CD14-positive monocyte (primary cell): ENCODE measurements around the gene CCL4L2. TPM values are rescaled to one million over a fixed set of nuclear protein-coding genes. Genes with fewer than 3 reads are reported as not detected.
A peak's percentile ranks its signal among the peaks of the same experiment; 100 is the strongest.
"Not testable (repeated sequence)": the region's sequence is repeated elsewhere in the genome, so short reads cannot be mapped to it uniquely, and the experiment has no call there.

Experiments
- DNase-seq, 3 donors: peaks; one replicate each; pipeline ENCODE4 v3.0.0-alpha.2; 2011 to 2022
- H2AFZ ChIP-seq: 2 replicates; pipeline ENCODE4 v1.6.0; 2012; ENCODE audit warnings: mild to moderate bottlenecking, low read depth, low read length, inconsistent platforms; ENCODE audit not compliant: insufficient read depth, poor library complexity, severe bottlenecking
- H3K27ac ChIP-seq, 2 donors: 1 replicate in 1 of 2; 2 replicates in 1 of 2; pipeline ENCODE4 v1.5.1; 2012 to 2013; ENCODE audit warnings: low read length in 2 of 2, control low read depth in 1 of 2, inconsistent platforms in 1 of 2, low read depth in 1 of 2, mild to moderate bottlenecking in 1 of 2
- H3K27me3 ChIP-seq, 2 donors: one replicate each; pipeline versions ENCODE4 v1.6.0 to v1.6.1; 2011 to 2013; ENCODE audit warnings: low read length in 2 of 2; ENCODE audit not compliant: control insufficient read depth in 2 of 2, insufficient read depth in 2 of 2
- H3K36me3 ChIP-seq, 2 donors: replicated peaks in 1 of 2; 1 replicate in 1 of 2; 2 replicates in 1 of 2; pipeline versions ENCODE4 v1.5.1 to v1.6.1; 2012 to 2013; ENCODE audit warnings: low read length in 2 of 2, control low read depth in 1 of 2, inconsistent platforms in 1 of 2, mild to moderate bottlenecking in 1 of 2; ENCODE audit not compliant: insufficient read depth in 2 of 2, control insufficient read depth in 1 of 2
- H3K4me1 ChIP-seq, 2 donors: 1 replicate in 1 of 2; 2 replicates in 1 of 2; pipeline versions ENCODE4 v1.5.1 to v1.6.1; 2012 to 2013; ENCODE audit warnings: low read length in 2 of 2, control low read depth in 1 of 2, inconsistent platforms in 1 of 2, mild to moderate bottlenecking in 1 of 2, moderate library complexity in 1 of 2; ENCODE audit not compliant: insufficient read depth in 2 of 2, control insufficient read depth in 1 of 2
- H3K4me2 ChIP-seq: replicated peaks from 2 replicates; pipeline ENCODE3; 2012; ENCODE audit warnings: low read length, moderate library complexity, mild to moderate bottlenecking; ENCODE audit not compliant: poor library complexity, severe bottlenecking; ENCODE audit errors: extremely low read depth
- H3K4me3 ChIP-seq, 3 experiments: fragments of 200-600 bp in 1 of 3; sonication (generic) in 1 of 3; replicated peaks in 1 of 3; 1 replicate in 2 of 3; 2 replicates in 1 of 3; pipeline ENCODE4 v1.5.1; 2011 to 2013; ENCODE audit warnings: low read length in 3 of 3, mild to moderate bottlenecking in 3 of 3, control low read depth in 2 of 3, low read depth in 2 of 3, inconsistent platforms in 1 of 3, moderate library complexity in 1 of 3
- H3K79me2 ChIP-seq: 2 replicates; pipeline ENCODE4 v1.6.0; 2012; ENCODE audit warnings: mild to moderate bottlenecking, control low read depth, inconsistent platforms, low read length, moderate library complexity; ENCODE audit not compliant: insufficient read depth
- H3K9ac ChIP-seq: 2 replicates; pipeline ENCODE4 v1.6.0; 2017; ENCODE audit warnings: low read length, mild to moderate bottlenecking; ENCODE audit not compliant: insufficient read depth, poor library complexity, severe bottlenecking
- H3K9me3 ChIP-seq, 2 donors: replicated peaks in 1 of 2; 1 replicate in 1 of 2; 2 replicates in 1 of 2; pipeline versions ENCODE4 v1.5.1 to v1.6.1; 2012 to 2013; ENCODE audit warnings: low read length in 2 of 2, control low read depth in 1 of 2; ENCODE audit not compliant: control insufficient read depth in 1 of 2, insufficient read depth in 1 of 2
- H4K20me1 ChIP-seq: 2 replicates; pipeline ENCODE4 v1.6.0; 2012; ENCODE audit warnings: mild to moderate bottlenecking, low read length, control low read depth, moderate library complexity; ENCODE audit not compliant: insufficient read depth
- H3K27ac Mint-ChIP-seq, 7 donors: one replicate each; pipeline ENCODE4 v1.8.0; 2020; ENCODE audit warnings: mild to moderate bottlenecking in 7 of 7, mixed read lengths in 7 of 7, moderate library complexity in 6 of 7, inconsistent platforms in 2 of 7
- H3K27me3 Mint-ChIP-seq, 3 donors: one replicate each; pipeline ENCODE4 v1.8.0; 2021 to 2022; ENCODE audit warnings: low read depth in 3 of 3, mild to moderate bottlenecking in 3 of 3, mixed read lengths in 3 of 3, moderate library complexity in 3 of 3, inconsistent platforms in 1 of 3
- H3K36me3 Mint-ChIP-seq, 2 donors: one replicate each; pipeline ENCODE4 v1.8.0; 2020; ENCODE audit warnings: mixed read lengths in 2 of 2, inconsistent platforms in 1 of 2, mild to moderate bottlenecking in 1 of 2
- H3K4me1 Mint-ChIP-seq: one replicate; pipeline ENCODE4 v1.8.0; 2020; ENCODE audit warnings: mild to moderate bottlenecking, mixed read lengths
- H3K4me3 Mint-ChIP-seq, 2 donors: one replicate each; pipeline ENCODE4 v1.8.0; 2020; ENCODE audit warnings: mild to moderate bottlenecking in 2 of 2, mixed read lengths in 2 of 2, moderate library complexity in 1 of 2
- H3K9me3 Mint-ChIP-seq, 7 donors: one replicate each; pipeline ENCODE4 v1.8.0; 2020 to 2022; ENCODE audit warnings: mixed read lengths in 7 of 7, mild to moderate bottlenecking in 6 of 7, moderate library complexity in 6 of 7, inconsistent platforms in 2 of 7
- CTCF ChIP-seq: fragments of 200-600 bp; IDR thresholded peaks from one replicate; pipeline ENCODE4 v1.8.0; 2022; ENCODE audit warnings: antibody characterized with exemption, mild to moderate bottlenecking
- WGBS: methylation state at CpG from one replicate; pipeline ENCODE4 v1.1.5; 2013; ENCODE audit warnings: missing lambda C conversion rate; ENCODE audit not compliant: insufficient coverage; 5-methylcytosine and 5-hydroxymethylcytosine counted together
- intact Hi-C, 2 donors: fragments of 100-400 bp; cut with micrococcal nuclease; formaldehyde crosslinking; loops; one replicate each; pipeline versions ENCODE4 v1.15.0 to v1.15.1; 2023
- polyA plus RNA-seq, 3 donors: library from polyadenylated mRNA; depleted of rRNA in 1 of 3; unstranded in 2 of 3; stranded (reverse) in 1 of 3; fragments of 300-500 nt in 2 of 3; fragments of >200 nt in 1 of 3; fragmentation: Illumina TruSeq in 2 of 3; gene quantifications; 1 replicate in 2 of 3; 2 replicates in 1 of 3; pipeline ENCODE4 v1.2.3, GENCODE V29; 2012 to 2021

The CCL4L2 gene
- polyA plus RNA-seq, 3 donors = 24.8 to 32.7 (median 25.3) TPM

GRCh38 chr17:36197387-36197703 is 13.5 kb upstream of the CCL4L2 start:
- Histone ChIP-seq H4K20me1 (no peaks in the 10 kb centered on the region), H3K4me3 (peak overlapping the region in 1 of 3 experiments; percentile 32), H2AFZ (no peak overlapping the region), H3K27me3 (no peaks in the 10 kb centered on the region), H3K4me2 (peak overlapping the region; percentile 63), H3K4me1 (peaks cover 89 to 95% of the 10 kb centered on the region in 2 donors), H3K9ac (peak overlapping the region; percentile 39), H3K9me3 (no peaks in the 10 kb centered on the region), H3K79me2 (no peaks in the 10 kb centered on the region), H3K27ac (peak overlapping the region; percentile 85 to 96), H3K36me3 (no peaks in the 10 kb centered on the region)
- peaks cover 3 to 8% of the 10 kb centered on the region in 2 donors for H3K36me3 Mint-ChIP-seq
- DNase-seq = peak; percentile 50 to 65 (median 63)
- peaks cover 1 to 9% (median 3%) of the 10 kb centered on the region in 3 donors for H3K27me3 Mint-ChIP-seq
- TF ChIP-seq CTCF = no peak
- H3K4me1 Mint-ChIP-seq = peaks cover 84% of the 10 kb centered on the region
- peak overlapping the region; percentile 75 to 78 for H3K4me3 Mint-ChIP-seq
- WGBS = 60% methylated on average over 1 of the region's 4 CpGs
- intact Hi-C loops = loop anchor here (2.0 to 10.0 kb wide), 4 partner anchors 13 to 1973 kb away; partner anchors contain the start of gene CCL4L2 (in 1 of the 2)
- H3K27ac Mint-ChIP-seq = peak overlapping the region; percentile 96 to 98 (median 97)
- peaks cover 0 to 2% (median 0%) of the 10 kb centered on the region in 7 donors for H3K9me3 Mint-ChIP-seq

- intact Hi-C loops = loop anchor here (10.0 kb wide), 2 partner anchors 114 to 1974 kb away; no protein-coding TSS in a partner anchor
- peak; percentile 87 to 98 (median 96) for DNase-seq
- Histone ChIP-seq H3K27me3 (no peaks in the 10 kb centered on the region), H3K4me1 (peaks cover 87 to 91% of the 10 kb centered on the region in 2 donors), H3K79me2 (no peaks in the 10 kb centered on the region), H3K9me3 (no peaks in the 10 kb centered on the region), H3K36me3 (no peaks in the 10 kb centered on the region), H3K4me3 (peak overlapping the region in 1 of 3 experiments; percentile 9), H2AFZ (no peak overlapping the region), H3K9ac (no peak overlapping the region), H3K27ac (peak overlapping the region; percentile 42 to 49), H3K4me2 (peak overlapping the region; percentile 30), H4K20me1 (no peaks in the 10 kb centered on the region)
- Mint-ChIP-seq H3K4me1 (peaks cover 85% of the 10 kb centered on the region), H3K27me3 (peaks cover 1 to 9% (median 3%) of the 10 kb centered on the region in 3 donors), H3K9me3 (peaks cover 0 to 2% (median 0%) of the 10 kb centered on the region in 7 donors), H3K4me3 (peak overlapping the region; percentile 5 to 72), H3K27ac (peak overlapping the region; percentile 88 to 94 (median 90)), H3K36me3 (peaks cover 3 to 11% of the 10 kb centered on the region in 2 donors)
- no CpG with 5 or more reads among the region's 7 CpGs for WGBS
- no peak for TF ChIP-seq CTCF
These were observed 11.9 kb upstream of the CCL4L2 start for GRCh38 chr17:36198831-36199465.

- Histone ChIP-seq H3K4me1 (peaks cover 66 to 71% of the 10 kb centered on the region in 2 donors), H3K27ac (peak overlapping the region in 1 of 2 donors; percentile 20)
- Mint-ChIP-seq H3K27ac (peak overlapping the region in 3 of 7 donors; percentile 29 to 88 (median 66)), H3K4me1 (peaks cover 68% of the 10 kb centered on the region)
- H3K36me3 ChIP-seq, H3K79me2 ChIP-seq, H3K4me3 ChIP-seq, H3K9ac ChIP-seq, H3K4me2 ChIP-seq, intact Hi-C loops, H3K9me3 ChIP-seq, H3K27me3 Mint-ChIP-seq, H2AFZ ChIP-seq, H3K4me3 Mint-ChIP-seq, H3K27me3 ChIP-seq, DNase-seq, H4K20me1 ChIP-seq, H3K9me3 Mint-ChIP-seq, H3K36me3 Mint-ChIP-seq: not testable (repeated sequence)
- 100% methylated on average over 1 of the region's 4 CpGs for WGBS
These were observed 9.8 kb upstream of the CCL4L2 start for GRCh38 chr17:36201102-36201501.
